HepG2 (cell line): Measurements from ENCODE around the gene PLPP3.

ENCODE experiments used
- CREM ChIP-seq, 2 experiments: sonication (generic) in 1 of 2; formaldehyde crosslinking in 1 of 2; IDR thresholded peaks; 2 replicates each; pipeline versions ENCODE4 v1.4.0 to v1.6.1; 2016 to 2020; ENCODE audit warnings: antibody characterized with exemption in 1 of 2, mild to moderate bottlenecking in 1 of 2, missing genetic modification reagents in 1 of 2
- POLR2A ChIP-seq, 2 experiments: IDR thresholded peaks; 2 replicates each; pipeline ENCODE4 v1.6.1; 2011; ENCODE audit warnings: low read depth in 2 of 2, low read length in 2 of 2, mild to moderate bottlenecking in 1 of 2, moderate library complexity in 1 of 2; ENCODE audit not compliant: insufficient read depth in 1 of 2
- ZNF207 ChIP-seq: fragments of 450-650 bp; IDR thresholded peaks from 2 replicates; pipeline ENCODE4 v1.6.1; 2016; ENCODE audit warnings: antibody characterized with exemption, borderline replicate concordance
- TF ChIP-seq, protein P1 (sequence below): sonication (generic); formaldehyde crosslinking; IDR thresholded peaks from 2 replicates; pipeline ENCODE4 v1.8.1; 2022; ENCODE audit warnings: mild to moderate bottlenecking, missing genetic modification reagents

- TF ChIP-seq, protein P1, sequence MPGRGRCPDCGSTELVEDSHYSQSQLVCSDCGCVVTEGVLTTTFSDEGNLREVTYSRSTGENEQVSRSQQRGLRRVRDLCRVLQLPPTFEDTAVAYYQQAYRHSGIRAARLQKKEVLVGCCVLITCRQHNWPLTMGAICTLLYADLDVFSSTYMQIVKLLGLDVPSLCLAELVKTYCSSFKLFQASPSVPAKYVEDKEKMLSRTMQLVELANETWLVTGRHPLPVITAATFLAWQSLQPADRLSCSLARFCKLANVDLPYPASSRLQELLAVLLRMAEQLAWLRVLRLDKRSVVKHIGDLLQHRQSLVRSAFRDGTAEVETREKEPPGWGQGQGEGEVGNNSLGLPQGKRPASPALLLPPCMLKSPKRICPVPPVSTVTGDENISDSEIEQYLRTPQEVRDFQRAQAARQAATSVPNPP (CRISPR knock-in tag): no peak
- TF ChIP-seq ZNF207: no peak
- TF ChIP-seq CREM (IDR thresholded peaks at IDR 0.05): no peak
- TF ChIP-seq CREM (CRISPR knock-in tag; IDR thresholded peaks at IDR 0.05): no peak
- no peak for TF ChIP-seq POLR2A (IDR thresholded peaks at IDR 0.05; ENCODE audit: insufficient read depth in 1 of 2, low read depth in 2 of 2, low read length in 2 of 2)
These were observed 2.4 kb downstream of the PLPP3 start for GRCh38 chr1:56576880-56577405.
